GM18870 (cell line): Measurements from ENCODE around the gene ULK1.
"Not testable (repeated sequence)": the region's sequence is repeated elsewhere in the genome, so short reads cannot be mapped to it uniquely, and the experiment has no call there.

Experiments
- ATAC-seq: cut with Tn5 transposase; IDR thresholded peaks from one replicate; pipeline ENCODE4 v1.9.1; 2021; ENCODE audit warnings: moderate library complexity; ENCODE audit not compliant: unreplicated experiment

The ULK1 gene

GRCh38 chr12:131885543-131886057 is 8.8 kb upstream of the ULK1 start:
- ATAC-seq, result no peak

- ATAC-seq, result not testable (repeated sequence)
Observed at GRCh38 chr12:131891722-131892121, 2.7 kb upstream of the ULK1 start.

GRCh38 chr12:131892711-131893604 is 1.5 kb upstream of the ULK1 start:
- no peak for ATAC-seq

- no peak for ATAC-seq
Observed at GRCh38 chr12:131893605-131894312, 663 bp upstream of the ULK1 start.

- ATAC-seq, result no peak
Observed at GRCh38 chr12:131894981-131895639, 688 bp downstream of the ULK1 start.

GRCh38 chr12:131895640-131896079 is 1.2 kb downstream of the ULK1 start:
- peak; percentile 20 for ATAC-seq

GRCh38 chr12:131896080-131896810 is 1.8 kb downstream of the ULK1 start:
- ATAC-seq, result peak; percentile 42

- no peak for ATAC-seq
Observed at GRCh38 chr12:131896811-131897270, 2.4 kb downstream of the ULK1 start.

- no peak for ATAC-seq
Observed at GRCh38 chr12:131897276-131897675, 2.9 kb downstream of the ULK1 start.

- ATAC-seq, result no peak
Observed at GRCh38 chr12:131897875-131898274, 3.5 kb downstream of the ULK1 start.

- no peak for ATAC-seq
Observed at GRCh38 chr12:131900397-131900796, 6.0 kb downstream of the ULK1 start.

GRCh38 chr12:131901431-131902331 is 7.3 kb downstream of the ULK1 start:
- no peak for ATAC-seq

GRCh38 chr12:131902332-131903241 is 8.2 kb downstream of the ULK1 start:
- ATAC-seq, result no peak

- no peak for ATAC-seq
Observed at GRCh38 chr12:131903270-131904255, 9.1 kb downstream of the ULK1 start.

- no peak for ATAC-seq
Observed at GRCh38 chr12:131904346-131904745, 9.9 kb downstream of the ULK1 start.

GRCh38 chr12:131905081-131905629 is 10.7 kb downstream of the ULK1 start:
- no peak for ATAC-seq

- ATAC-seq, result no peak
Observed at GRCh38 chr12:131905630-131906091, 11.2 kb downstream of the ULK1 start.
